GM21529 (cell line): ENCODE data around the gene MDFIC.

ENCODE experiments used
- ATAC-seq: cut with Tn5 transposase; IDR thresholded peaks from one replicate; pipeline ENCODE4 v1.9.1; 2021; ENCODE audit not compliant: unreplicated experiment

Gene MDFIC

DNA sequence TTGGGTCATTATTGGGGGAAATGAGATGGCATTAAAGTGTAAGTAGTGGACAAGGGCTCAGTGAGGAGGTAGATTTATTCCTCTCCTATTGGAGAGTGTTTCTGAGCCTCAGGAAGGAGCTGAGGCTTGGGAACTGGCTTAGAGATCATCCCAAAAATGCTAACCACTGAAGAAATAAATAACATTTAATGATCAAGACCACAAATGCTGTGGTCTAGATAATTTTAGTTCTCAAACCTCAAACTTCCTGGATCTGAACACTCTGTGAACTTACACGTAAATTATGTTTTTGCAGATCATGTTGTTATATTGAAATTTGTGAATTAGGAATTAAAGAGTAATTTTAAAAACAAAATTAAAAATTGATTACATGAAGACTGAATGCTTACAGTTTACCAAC lies 27.3 kb downstream of the MDFIC start:
- no peak for ATAC-seq

DNA sequence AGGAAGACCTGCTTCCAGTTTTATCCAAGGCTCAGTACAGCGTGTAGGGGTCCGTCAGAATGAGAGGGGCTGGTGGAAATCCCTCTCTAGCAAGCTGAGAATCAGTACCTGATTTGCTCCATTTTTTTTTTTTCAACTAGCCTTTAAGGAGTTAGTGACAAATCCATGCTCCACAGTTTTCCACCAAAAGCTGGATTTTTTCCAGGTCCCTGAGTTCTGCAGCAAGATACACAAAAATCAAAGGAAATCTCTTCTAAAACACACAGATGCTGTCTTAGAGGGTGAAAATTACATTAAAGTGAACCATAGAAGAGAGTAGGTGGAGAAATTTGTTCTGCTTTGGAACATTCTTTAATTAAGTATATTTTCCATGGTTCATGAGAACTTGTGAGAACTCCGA lies 30.4 kb downstream of the MDFIC start:
- no peak for ATAC-seq

DNA sequence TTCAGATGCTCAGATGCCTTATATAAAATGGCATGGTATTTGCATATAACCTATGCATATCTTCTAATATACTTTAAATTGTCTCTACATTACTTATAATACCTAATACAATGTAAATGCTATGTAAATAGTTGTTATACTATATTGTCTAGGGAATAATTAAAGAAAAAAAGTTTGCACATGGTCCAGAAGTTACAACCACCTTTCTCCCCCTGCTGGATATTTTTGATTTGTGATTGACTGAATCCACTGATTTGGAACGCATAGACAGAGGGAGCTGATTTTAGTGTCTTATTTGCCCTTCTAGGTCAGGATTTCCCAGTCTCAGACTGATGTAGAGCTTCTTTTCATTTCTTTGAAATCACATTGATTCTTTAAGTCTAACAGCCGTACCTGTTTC lies 31.8 kb downstream of the MDFIC start:
- no peak for ATAC-seq

DNA sequence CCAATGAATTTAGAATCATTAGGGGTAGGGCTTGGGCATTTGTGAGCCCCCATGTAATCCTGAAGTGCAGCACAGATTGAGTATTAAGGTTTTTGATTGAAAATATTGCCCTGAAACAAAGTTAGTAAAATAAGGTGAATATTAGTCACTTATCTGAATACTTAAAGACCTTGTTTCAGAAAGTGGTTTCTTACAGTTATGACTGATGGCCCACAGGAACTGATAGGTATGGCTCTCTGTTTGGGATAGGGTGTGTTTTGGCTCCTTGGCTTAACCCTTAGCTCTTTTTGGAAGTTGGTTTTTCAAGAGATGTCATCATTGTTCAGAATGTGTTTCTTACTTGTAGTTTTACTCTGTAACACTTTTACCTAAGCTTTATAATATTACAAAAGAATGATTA lies 34.8 kb downstream of the MDFIC start:
- ATAC-seq = peak; percentile 61

DNA sequence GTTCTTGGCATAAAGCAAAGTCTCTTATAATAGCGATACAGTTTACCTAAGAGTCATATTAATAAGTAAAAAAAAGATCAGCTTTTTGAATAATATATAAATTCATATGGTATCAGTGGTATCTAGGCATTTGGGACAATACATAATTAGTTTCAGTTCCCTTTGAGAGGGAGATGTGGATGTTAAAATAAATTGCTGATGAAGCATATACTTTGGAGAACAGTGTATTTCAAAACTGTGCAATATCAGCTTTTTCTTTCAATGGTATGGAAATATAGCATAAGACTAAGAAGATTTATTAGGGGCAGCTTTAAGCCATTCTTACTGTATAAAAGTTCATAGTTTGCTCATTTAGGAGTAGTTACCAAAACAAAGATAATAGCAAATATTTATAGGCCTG lies 35.5 kb downstream of the MDFIC start:
- no peak for ATAC-seq

DNA sequence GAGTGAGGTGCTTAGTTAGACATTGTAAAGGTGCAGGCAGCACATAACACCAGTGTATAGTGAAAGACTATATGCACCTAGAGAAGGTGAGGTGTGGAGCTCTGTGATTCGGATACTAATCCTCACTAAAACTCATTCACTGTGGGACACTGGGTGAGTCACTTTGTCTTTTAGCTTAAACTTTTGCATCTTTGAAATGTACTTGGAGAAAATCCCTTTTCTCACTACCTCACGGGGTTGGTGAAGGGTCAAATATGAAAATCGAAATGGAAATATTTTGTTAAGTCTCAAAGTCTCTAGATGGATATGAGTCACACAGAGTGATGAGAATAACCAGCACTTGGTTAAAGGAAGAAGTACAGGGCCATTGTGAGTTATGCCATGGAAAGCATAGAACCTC lies 38.0 kb downstream of the MDFIC start:
- ATAC-seq = peak; percentile 76

DNA sequence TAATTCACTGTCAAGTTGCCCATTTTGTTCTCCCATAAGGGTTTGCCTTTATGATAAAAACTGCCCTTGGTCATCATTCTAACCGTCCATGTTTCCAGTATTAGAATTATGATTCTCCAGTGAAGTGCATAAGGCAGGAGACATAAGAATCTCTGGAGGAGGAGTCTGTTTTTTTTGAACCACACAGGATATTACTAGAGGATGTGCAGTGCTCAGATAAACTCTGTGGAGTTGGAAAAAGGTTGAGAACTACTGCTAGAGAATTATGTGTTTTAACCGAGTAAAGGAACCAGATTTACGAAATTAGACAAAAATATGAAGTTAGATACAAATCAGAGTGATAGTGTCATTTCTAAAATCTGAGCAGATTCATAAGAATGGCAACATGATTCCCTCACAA lies 40.5 kb downstream of the MDFIC start:
- ATAC-seq = no peak

DNA sequence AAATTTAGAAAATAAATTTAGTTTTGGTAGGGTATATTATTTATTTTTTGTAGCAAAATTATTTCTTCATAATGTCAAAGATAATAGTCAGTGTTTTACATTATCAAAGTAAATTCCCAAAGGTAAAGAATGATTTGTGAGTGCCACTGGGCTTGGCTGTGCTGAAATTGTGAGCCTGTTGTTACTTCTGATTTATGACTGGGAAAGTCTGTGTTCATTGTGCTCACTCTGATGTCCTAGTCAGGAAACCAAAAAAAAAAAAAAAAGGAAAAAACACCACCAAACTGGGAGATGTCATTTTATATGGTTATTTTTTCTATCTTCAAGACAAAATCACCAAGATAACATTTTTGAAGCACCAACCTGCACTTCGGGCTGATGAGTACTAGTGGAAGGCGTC lies 44.3 kb downstream of the MDFIC start:
- no peak for ATAC-seq

DNA sequence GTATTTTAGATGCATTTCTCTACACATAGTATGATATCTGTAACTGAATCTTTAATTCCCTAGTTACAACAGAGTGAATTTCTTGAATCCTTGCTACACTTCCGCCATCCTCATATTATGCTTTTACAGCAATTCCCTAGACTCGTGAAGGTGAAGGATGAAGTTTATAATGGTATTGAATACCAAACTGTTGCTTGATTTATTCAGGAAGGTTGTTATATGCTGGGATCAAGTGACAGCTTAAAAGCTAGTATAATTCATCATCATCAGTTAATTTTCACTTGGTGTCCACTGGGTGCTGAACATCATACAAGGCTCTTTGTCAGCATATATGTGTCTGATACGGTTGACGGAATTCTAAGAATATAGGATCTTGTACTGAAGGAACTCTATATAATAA lies 47.2 kb downstream of the MDFIC start:
- ATAC-seq = no peak

DNA sequence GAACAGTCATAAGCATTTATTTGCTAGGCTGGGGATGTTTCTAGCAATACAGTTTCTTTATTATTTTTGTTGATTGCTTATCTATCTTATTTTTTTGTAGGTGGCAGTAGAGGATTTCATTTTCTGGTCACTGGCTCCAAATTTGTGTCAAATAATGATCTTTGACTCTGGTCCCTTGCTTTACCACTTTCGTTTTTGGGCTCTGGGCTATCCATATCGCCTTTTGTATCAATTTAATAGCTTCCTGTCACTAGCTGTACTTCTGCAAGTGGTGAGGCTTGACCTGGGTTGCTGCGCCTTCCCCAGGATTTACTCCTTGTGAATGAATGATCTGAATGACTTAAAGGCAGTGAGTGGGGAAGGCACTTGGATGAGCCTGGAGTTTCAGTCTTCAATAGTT lies 48.4 kb downstream of the MDFIC start:
- ATAC-seq = no peak

DNA sequence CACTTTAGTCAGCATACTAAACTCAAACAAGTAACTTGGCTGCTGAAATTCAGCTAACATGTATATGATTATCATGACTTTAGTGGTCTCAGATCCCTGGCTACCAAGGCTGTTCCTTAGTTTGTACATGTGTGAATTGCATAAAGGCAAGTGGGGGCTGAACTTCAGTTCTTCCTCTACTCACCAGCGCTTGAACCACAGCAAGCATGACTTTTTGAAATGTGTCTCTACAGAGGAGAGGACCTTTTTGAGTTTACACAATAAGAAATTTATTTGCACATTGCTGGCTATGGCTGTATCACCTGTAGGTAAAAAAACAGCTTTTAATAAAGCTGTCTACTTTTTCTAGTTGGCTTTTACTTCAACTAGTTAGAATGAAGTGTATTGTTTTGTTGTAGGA lies 48.8 kb downstream of the MDFIC start:
- no peak for ATAC-seq

DNA sequence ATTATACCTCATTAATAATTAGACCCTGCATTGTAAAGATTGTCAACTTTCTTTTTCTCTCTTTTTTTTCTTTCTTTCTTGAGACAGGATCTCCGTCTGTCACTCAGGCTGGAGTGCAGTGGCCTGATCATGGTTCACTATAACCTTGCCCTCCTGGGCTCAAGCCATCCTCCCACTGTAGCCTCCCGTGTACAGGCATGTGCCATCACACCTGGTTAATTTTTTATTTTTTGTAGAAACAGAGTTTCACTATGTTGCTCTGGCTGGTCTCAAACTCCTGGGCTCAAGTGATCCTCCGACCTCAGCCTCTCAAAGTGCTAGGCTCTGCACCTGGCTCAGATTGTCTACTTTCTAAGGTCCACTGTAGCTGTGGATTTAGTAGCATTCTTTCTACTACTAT lies 50.7 kb downstream of the MDFIC start:
- ATAC-seq = no peak

DNA sequence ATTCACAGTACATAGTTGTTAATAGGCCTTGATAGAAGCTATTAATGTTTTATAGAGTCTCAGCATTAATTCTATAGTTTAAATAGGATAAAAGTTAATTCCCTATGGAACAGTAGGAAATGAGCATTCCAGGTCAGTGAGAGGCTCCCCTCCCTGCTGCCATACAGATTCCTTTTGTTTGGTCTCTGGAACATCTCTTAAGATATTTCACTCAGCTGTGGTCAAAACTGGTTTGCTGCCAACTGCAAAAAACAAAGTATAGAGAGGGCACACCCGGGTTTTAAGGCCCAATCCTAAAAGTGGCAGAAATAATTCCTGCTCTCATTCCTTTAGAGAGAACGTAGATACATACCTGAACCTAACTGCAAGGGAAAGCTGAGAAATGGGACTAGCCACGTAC lies 51.3 kb downstream of the MDFIC start:
- no peak for ATAC-seq

DNA sequence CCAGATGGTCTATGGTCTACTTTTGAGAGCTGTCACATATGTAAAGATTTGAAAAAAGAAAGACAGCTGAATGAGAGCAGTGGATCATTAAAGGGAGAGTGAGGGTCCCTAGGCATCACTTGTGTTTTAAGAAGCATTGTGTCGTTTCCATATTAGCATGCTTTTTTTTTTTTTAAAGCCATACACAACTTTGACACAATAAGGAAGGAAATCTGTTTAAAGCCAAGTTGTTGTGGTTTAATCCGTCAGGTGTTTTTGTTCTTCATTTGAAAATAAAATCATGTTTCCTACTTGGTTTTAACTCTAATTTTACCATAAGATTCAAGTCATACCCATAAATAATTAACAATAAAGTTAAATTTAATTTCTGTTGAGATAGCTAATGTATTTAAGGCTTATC lies 53.5 kb downstream of the MDFIC start:
- ATAC-seq = no peak

DNA sequence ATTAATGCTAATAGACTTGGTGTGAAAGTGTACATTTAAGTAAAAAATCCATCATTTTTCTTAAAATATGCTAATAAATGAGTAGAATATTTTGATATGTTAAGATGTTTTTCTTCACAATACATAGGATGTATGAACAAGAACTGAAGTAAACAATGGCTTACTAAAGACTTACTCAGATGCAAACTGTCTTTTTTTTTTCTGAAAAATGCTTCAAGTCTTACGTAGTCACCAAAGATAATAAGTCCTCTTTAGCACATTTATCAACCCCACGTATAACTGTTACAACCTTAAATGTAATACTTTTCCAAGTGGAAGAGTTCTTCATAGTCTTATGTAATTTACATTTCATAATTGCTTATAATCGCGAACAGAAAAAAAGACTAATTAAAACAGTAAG lies 54.8 kb downstream of the MDFIC start:
- ATAC-seq = no peak

DNA sequence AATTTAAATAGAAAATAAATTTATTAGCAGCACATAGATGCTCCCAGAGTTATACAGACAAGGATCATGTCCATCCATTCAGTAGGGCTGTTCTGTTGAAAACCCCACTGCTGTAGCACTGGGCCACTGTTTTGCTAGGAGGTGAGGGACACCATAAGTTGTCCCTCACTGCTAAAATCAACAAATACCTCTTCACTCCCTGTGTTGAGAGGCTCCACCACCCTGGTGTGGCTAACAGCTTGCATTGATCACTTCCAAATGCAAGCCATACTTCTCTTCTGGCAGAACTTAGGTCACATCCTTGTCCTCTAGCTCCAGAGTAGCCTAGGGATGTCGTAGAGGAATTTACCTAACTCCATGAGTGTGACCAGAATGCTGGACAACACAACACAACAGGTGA lies 55.4 kb downstream of the MDFIC start:
- no peak for ATAC-seq

DNA sequence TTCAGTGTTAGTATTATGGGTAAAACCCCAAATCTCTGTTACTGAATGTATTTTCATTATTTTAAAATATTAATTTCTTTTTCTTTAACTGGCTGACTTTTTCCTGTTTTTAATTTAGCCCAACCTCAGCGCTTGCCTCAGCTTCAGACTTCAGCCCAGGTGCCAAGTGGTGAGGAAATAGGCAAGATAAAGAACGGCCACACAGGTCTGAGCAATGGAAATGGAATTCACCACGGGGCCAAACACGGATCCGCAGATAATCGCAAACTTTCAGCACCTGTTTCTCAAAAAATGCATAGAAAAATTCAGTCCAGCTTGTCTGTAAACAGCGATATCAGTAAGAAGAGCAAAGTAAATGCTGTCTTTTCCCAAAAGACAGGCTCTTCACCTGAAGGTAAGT lies 57.5 kb downstream of the MDFIC start:
- ATAC-seq = peak; percentile 38

DNA sequence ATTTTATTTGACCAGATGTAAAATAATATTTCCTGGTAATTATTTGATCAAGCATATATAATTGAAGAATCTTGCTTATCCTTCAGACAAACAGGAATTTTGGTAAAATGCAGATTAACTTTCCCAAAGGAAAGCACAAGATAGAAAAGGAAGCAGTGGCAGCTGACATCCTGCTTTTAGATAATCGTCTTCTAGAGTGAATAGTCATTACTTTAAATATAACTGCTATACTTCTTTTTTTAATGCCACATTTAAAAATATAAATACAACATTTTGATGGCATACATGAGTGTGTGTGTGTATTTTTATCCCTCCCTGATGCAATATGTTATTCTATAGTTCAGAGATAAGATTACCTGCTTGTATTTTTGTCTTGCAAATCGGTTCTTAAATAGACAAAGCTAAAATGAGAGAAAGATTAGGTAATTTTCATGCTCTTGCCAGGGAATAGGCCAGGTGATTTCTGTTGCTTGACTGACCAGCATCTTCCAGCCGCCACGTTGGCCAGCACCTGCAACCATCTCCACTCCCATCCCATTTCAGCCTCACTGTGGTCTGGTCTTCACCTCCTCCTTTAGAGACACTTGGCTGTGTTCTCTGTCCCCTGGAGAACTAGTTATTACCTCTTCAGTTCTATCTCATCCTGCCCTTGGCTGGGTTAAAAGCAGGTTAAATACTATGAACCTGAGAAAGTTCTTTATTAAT lies 58.1 kb downstream of the MDFIC start:
- ATAC-seq = no peak

DNA sequence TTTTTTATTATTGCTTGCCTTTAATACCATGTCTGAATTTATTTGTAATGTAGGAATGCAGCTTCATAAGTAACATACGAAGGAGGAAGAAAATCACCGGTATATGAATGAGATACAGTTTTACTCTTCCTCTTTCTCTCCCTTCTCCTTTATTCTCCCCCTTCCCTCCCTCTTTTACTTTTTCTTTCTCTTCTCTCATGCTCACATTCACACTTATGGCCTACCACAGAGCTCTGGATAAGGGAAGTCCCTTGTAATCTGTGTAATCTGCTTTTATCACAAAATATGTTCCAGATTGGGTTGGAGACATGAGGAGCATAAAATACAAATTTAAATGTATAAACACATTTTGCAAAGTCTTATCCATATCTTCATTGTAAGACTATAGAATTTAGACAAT lies 59.4 kb downstream of the MDFIC start:
- peak; percentile 36 for ATAC-seq

DNA sequence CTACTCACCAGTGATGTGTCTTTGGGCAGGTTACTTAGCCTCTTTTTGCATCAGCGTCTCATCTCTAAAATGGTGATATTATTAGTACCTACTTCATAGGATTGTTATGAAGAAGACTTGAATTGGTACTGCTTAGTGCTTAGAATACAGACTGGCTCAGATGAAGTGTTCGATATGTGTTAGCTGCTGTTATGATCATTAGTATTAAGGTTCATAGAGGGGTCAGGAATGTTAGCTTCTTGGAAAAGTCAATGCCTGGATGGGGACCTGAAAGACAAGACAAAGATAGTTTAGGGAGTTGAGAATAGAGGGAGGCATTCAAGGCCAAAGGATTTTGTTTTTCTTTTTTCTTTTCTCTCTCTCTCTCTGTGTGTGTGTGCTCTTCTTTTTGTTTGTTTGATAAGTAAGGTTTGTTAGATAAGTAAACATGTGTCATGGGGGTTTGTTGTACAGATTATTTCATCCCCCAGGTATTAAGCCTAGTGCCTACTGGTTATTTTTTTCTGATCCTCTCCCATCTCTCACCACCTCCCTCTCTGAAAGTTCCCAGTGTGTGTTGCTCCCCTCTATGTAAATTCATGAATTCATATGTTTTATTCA lies 63.3 kb downstream of the MDFIC start:
- no peak for ATAC-seq

DNA sequence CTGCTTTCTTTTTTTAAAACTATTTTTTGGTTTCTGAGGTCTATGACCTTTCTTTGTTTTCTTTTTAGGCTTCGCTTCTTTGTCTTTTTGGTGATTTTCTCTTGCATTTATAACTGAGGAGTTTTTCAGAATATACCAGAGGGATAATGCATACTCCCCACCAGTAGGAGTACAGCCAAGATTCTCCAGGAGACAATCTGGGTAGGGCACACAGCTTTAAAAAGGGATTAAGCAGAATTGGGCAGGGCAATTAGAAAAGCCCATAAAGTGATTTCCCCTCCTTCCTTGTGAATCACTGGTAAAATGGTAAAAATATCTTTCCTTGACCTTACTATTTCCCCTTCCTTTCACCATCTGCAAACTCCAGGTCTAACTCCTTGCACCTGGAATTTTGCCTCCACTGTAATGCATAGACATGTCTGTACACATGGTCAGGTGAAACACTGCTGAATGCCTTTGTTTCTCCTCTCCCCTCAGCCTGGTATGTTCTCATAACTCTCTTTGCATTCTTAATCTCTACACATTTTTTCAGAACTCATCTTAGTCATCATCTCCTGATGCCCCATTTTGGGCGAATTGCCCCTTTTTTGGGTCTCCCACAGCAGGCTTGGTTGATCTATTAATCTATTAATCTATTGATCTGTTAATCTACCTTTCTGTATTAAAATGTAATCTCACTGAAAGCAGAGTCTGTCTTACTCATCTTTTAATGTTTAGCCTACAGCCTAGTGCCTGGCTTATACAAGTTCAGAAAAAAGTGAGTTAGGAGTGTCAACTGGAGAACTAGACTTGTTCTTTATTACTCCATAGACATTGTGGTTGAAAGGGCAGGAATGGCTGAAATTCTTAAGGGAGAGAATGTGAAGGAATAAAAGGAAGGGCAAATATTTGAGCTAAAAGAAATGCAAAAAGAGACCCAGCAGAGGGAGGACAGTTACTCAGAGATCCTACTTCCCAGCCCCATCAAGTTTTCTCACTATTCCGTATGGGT lies 64.6 kb downstream of the MDFIC start:
- no peak for ATAC-seq

DNA sequence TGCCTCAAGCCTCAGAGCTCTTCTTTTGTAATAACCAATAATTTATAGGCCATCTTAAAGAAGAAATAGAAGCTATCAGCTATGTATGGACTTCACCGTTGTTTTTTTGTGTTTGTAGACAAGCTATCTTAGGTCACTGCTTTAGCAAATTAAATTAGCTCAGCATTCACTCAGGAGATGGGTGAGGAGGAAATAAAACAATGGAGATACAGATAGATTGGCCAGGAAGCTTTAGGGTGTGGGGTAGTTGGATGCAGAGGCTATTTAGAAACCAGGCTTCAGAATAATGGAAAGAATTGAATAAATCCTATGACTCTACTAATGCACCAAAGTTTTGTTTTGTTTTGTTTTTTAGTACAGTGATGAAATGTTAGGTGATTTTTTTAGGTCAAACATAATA lies 66.1 kb downstream of the MDFIC start:
- ATAC-seq = no peak
